Measurements from ENCODE around the gene ILRUN. TPM values are rescaled to one million over a fixed set of nuclear protein-coding genes. Genes with fewer than 3 reads are reported as not detected.

ILRUN gene
- polyA plus RNA-seq, 1 of the 3 experiments (the other 2 are of a cell fraction), result 19.5 TPM

- POLR2A ChIA-PET, result no interaction called here
- H3K4me2 ChIP-seq, result 0 out of 2 replicates have a peak overlapping the region, but pooled peaks have one; percentile 72
Observed at GRCh38 chr6:34697904-34698559, 1.5 kb upstream of the ILRUN start.

GRCh38 chr6:34697544-34697836, 923 bp upstream of the ILRUN start:
- Histone ChIP-seq H3K27ac (ENCODE audit: low read depth in 2 of 2, low read length in 1 of 2) (peak overlapping the region in 1 of 2 experiments; percentile 64; a peak in 1 of 4 replicates), H3K4me2 (peak overlapping the region; percentile 72), H4K20me1 (ENCODE audit: insufficient read depth) (peaks cover 21% of the 10 kb centered on the region), H2AFZ (ENCODE audit: low read depth) (peak overlapping the region; percentile 98), H3K9ac (peak overlapping the region; percentile 34; the same call in 1 of the 2 replicates), H3K36me3 (replicated peaks in 1 of 2; ENCODE audit: control insufficient read depth in 1 of 2, insufficient read depth in 2 of 2, low read length in 1 of 2) (no peaks in the 10 kb centered on the region), H3K79me2 (ENCODE audit: insufficient read depth) (peaks cover 40% of the 10 kb centered on the region), H3K27me3 (ENCODE audit: insufficient read depth) (no peaks in the 10 kb centered on the region), H3K4me1 (ENCODE audit: control insufficient read depth in 1 of 2, insufficient read depth in 2 of 2, low read depth in 1 of 2, low read length in 1 of 2) (peaks cover 9 to 10% of the 10 kb centered on the region in 2 experiments; a peak in 3 of 4 replicates), H3K9me3 (no peaks in the 10 kb centered on the region), H3F3A (replicated peaks; ENCODE audit: insufficient read depth) (peaks cover 3% of the 10 kb centered on the region), H3K4me3 (ENCODE audit: low read depth in 2 of 2, low read length in 1 of 2) (peak overlapping the region; percentile 65 to 69), H3K9me2 (no peaks in the 10 kb centered on the region)
- POLR2A ChIA-PET, result no interaction called here
- WGBS (ENCODE audit: low lambda C conversion rate), result 73% methylated on average over 5 of the region's 5 CpGs
- DNase-seq, result peak; percentile 28
- CTCF ChIA-PET, result no interaction called here
- TF ChIP-seq JUND (IDR thresholded peaks at IDR 0.05) (no peak), FOXM1 (IDR thresholded peaks at IDR 0.05; ENCODE audit: low read depth) (no peak), CHD2 (IDR thresholded peaks at IDR 0.05; ENCODE audit: low read length, partially characterized antibody) (no peak), FOSL2 (IDR thresholded peaks at IDR 0.05; ENCODE audit: borderline replicate concordance, low read depth) (no peak), POLR2AphosphoS5 (IDR thresholded peaks at IDR 0.05; ENCODE audit: low read depth, low read length) (no peak), GATA2 (CRISPR knock-in tag; IDR thresholded peaks at IDR 0.05) (no peak), REST (IDR thresholded peaks at IDR 0.05; ENCODE audit: low read depth, low read length) (no peak), NFIC (IDR thresholded peaks at IDR 0.05; ENCODE audit: borderline replicate concordance) (no peak), EZH2phosphoT487 (IDR thresholded peaks at IDR 0.05; ENCODE audit: borderline replicate concordance, low read depth) (no peak), PBX3 (IDR thresholded peaks at IDR 0.05) (no peak), RXRA (IDR thresholded peaks at IDR 0.05; ENCODE audit: borderline replicate concordance, low read depth) (no peak)

More at GRCh38 chr6:34697904-34698559, 1.5 kb upstream of the ILRUN start:
- H2AFZ ChIP-seq (ENCODE audit: low read depth), result no peak overlapping the region; the same call in 1 of the 2 replicates
- peaks cover 9 to 10% of the 10 kb centered on the region in 2 experiments; a peak in 3 of 4 replicates for H3K4me1 ChIP-seq (ENCODE audit: control insufficient read depth in 1 of 2, insufficient read depth in 2 of 2, low read depth in 1 of 2, low read length in 1 of 2)
- H3F3A ChIP-seq (replicated peaks; ENCODE audit: insufficient read depth), result peaks cover 3% of the 10 kb centered on the region
- DNase-seq, result no peak
- CTCF ChIA-PET, result no interaction called here
- 96% methylated on average over 5 of the region's 5 CpGs for WGBS (ENCODE audit: low lambda C conversion rate)
- no peaks in the 10 kb centered on the region for H3K9me3 ChIP-seq
- no peak overlapping the region for H3K9ac ChIP-seq
- no peaks in the 10 kb centered on the region for H3K36me3 ChIP-seq (replicated peaks in 1 of 2; ENCODE audit: control insufficient read depth in 1 of 2, insufficient read depth in 2 of 2, low read length in 1 of 2)
- H3K9me2 ChIP-seq, result no peaks in the 10 kb centered on the region
- H3K79me2 ChIP-seq (ENCODE audit: insufficient read depth), result peaks cover 35% of the 10 kb centered on the region
- peak overlapping the region in 1 of 2 experiments; percentile 65; a peak in 2 of 4 replicates for H3K4me3 ChIP-seq (ENCODE audit: low read depth in 2 of 2, low read length in 1 of 2)
- H3K27me3 ChIP-seq (ENCODE audit: insufficient read depth), result no peaks in the 10 kb centered on the region
- H3K27ac ChIP-seq (ENCODE audit: low read depth in 2 of 2, low read length in 1 of 2), result no peak overlapping the region
- TF ChIP-seq EZH2phosphoT487 (IDR thresholded peaks at IDR 0.05; ENCODE audit: borderline replicate concordance, low read depth) (no peak), USF2 (IDR thresholded peaks at IDR 0.05; ENCODE audit: borderline replicate concordance, low read depth, low read length) (no peak), SMC3 (IDR thresholded peaks at IDR 0.05; ENCODE audit: low read depth, low read length) (no peak), MAX (IDR thresholded peaks at IDR 0.05; ENCODE audit: low read depth) (no peak), ZBTB33 (IDR thresholded peaks at IDR 0.05; ENCODE audit: borderline replicate concordance, low read depth) (no peak), RAD21 (IDR thresholded peaks at IDR 0.05; ENCODE audit: low read length) (no peak)
- H4K20me1 ChIP-seq (ENCODE audit: insufficient read depth), result peaks cover 19% of the 10 kb centered on the region
